Measurements from ENCODE around the gene MAST2.

The MAST2 gene

GRCh38 chr1:45803299-45803780 is at the start of gene MAST2:
TSS of gene MAST2 (plus strand) at chr1:45803612. CDS start at chr1:45803896, 284 bp downstream.
- DNase-seq = peak; percentile 93

- no peak for DNase-seq
Observed at GRCh38 chr1:45755697-45756096, 47.7 kb upstream of the MAST2 start.

GRCh38 chr1:45762291-45762690 is 41.1 kb upstream of the MAST2 start:
- no peak for DNase-seq

GRCh38 chr1:45765999-45766792 is 37.2 kb upstream of the MAST2 start:
- no peak for DNase-seq

GRCh38 chr1:45767035-45767434 is 36.4 kb upstream of the MAST2 start:
- DNase-seq = no peak

- DNase-seq = no peak
Observed at GRCh38 chr1:45769261-45769932, 34.0 kb upstream of the MAST2 start.

- DNase-seq = no peak
Observed at GRCh38 chr1:45772971-45773370, 30.4 kb upstream of the MAST2 start.

- no peak for DNase-seq
Observed at GRCh38 chr1:45775794-45776193, 27.6 kb upstream of the MAST2 start.

- no peak for DNase-seq
Observed at GRCh38 chr1:45785583-45785982, 17.8 kb upstream of the MAST2 start.

GRCh38 chr1:45787905-45788304 is 15.5 kb upstream of the MAST2 start:
- DNase-seq = no peak

GRCh38 chr1:45789601-45790000 is 13.8 kb upstream of the MAST2 start:
- no peak for DNase-seq

- DNase-seq = no peak
Observed at GRCh38 chr1:45792744-45793143, 10.7 kb upstream of the MAST2 start.

- no peak for DNase-seq
Observed at GRCh38 chr1:45793942-45794604, 9.3 kb upstream of the MAST2 start.

GRCh38 chr1:45796381-45796780 is 7.0 kb upstream of the MAST2 start:
- DNase-seq = no peak

- no peak for DNase-seq
Observed at GRCh38 chr1:45796946-45797345, 6.5 kb upstream of the MAST2 start.

GRCh38 chr1:45800899-45801298 is 2.5 kb upstream of the MAST2 start:
- no peak for DNase-seq

- DNase-seq = peak; percentile 60
Observed at GRCh38 chr1:45802343-45803298, 791 bp upstream of the MAST2 start.

GRCh38 chr1:45803781-45804668 is 613 bp downstream of the MAST2 start:
- peak; percentile 59 for DNase-seq

- DNase-seq = no peak
Observed at GRCh38 chr1:45804669-45804969, 1.2 kb downstream of the MAST2 start.

GRCh38 chr1:45806129-45806528 is 2.7 kb downstream of the MAST2 start:
- DNase-seq = no peak

- no peak for DNase-seq
Observed at GRCh38 chr1:45809761-45810160, 6.3 kb downstream of the MAST2 start.

GRCh38 chr1:45814776-45815175 is 11.4 kb downstream of the MAST2 start:
- DNase-seq = no peak
